Activated CD4-positive, alpha-beta T cell treated with anti-CD3 and anti-CD28 coated beads, Interleukin-2, amount 10 ng/mL, durations not matched to agents 7 days and 5 days (primary cell): Measurements from ENCODE around the gene SLITRK3. TPM values are rescaled to one million over a fixed set of nuclear protein-coding genes. Genes with fewer than 3 reads are reported as not detected.
A peak's percentile ranks its signal among the peaks of the same experiment; 100 is the strongest.

Source experiments
- CTCF ChIA-PET: fragments of 350-600 bp; sonication (Branson Sonifier 250); formaldehyde crosslinking; loops from one replicate; lab custom pipeline; 2021; ENCODE audit warnings: antibody characterized with exemption; lab: Charles Lee
- POLR2A ChIA-PET: fragments of 350-600 bp; sonication (Branson Sonifier 250); formaldehyde crosslinking; loops from one replicate; lab custom pipeline; 2021; ENCODE audit warnings: antibody characterized with exemption; lab: Charles Lee
- DNase-seq: peaks from one replicate; pipeline ENCODE4 v3.0.0-alpha.2; 2020
- H3K27ac Mint-ChIP-seq: one replicate; pipeline ENCODE4 v1.8.0; 2021; ENCODE audit warnings: mild to moderate bottlenecking, moderate library complexity, mixed read lengths
- H3K27me3 Mint-ChIP-seq: one replicate; pipeline ENCODE4 v1.8.0; 2021; ENCODE audit warnings: mixed read lengths
- H3K36me3 Mint-ChIP-seq: one replicate; pipeline ENCODE4 v1.8.0; 2021; ENCODE audit warnings: low read depth, mixed read lengths
- H3K4me1 Mint-ChIP-seq: one replicate; pipeline ENCODE4 v1.8.0; 2021; ENCODE audit warnings: mixed read lengths
- H3K4me3 Mint-ChIP-seq: one replicate; pipeline ENCODE4 v1.8.0; 2021; ENCODE audit warnings: mild to moderate bottlenecking, moderate library complexity, mixed read lengths
- H3K9me3 Mint-ChIP-seq: one replicate; pipeline ENCODE4 v1.8.0; 2021; ENCODE audit warnings: mixed read lengths
- total RNA-seq, 2 experiments: library from RNA; stranded (reverse); gene quantifications; one replicate each; pipeline ENCODE4 v1.2.3, GENCODE V29; 2021

Gene SLITRK3
- total RNA-seq, 2 experiments from 2014 or later = not detected

DNA sequence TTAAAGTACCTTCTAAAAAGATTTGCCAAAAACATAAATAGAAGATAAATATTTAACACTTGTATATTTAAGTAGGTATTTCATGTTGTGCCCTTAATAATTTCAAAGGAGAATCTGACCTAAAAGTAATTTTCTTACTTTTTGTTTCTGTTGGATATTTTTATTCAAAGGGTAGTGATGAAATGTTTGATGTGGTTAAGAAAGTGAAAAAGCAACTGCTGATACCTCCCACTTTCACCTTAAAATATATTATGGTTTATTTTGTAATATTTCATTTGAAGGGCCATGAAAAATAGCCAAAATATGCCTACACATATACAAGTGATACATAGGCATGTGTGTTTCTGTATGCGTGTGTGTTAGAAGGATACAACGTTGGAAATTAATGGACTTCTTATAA, 5.8 kb upstream of the SLITRK3 start:
- peaks cover 12% of the 10 kb centered on the region for H3K27me3 Mint-ChIP-seq
- no peaks in the 10 kb centered on the region for H3K36me3 Mint-ChIP-seq
- H3K9me3 Mint-ChIP-seq = no peaks in the 10 kb centered on the region
- peaks cover 3% of the 10 kb centered on the region for H3K4me1 Mint-ChIP-seq
- ChIA-PET POLR2A (no interaction called here), CTCF (no interaction called here)
- no peak overlapping the region for H3K27ac Mint-ChIP-seq
- H3K4me3 Mint-ChIP-seq = no peak overlapping the region
- no peak for DNase-seq

DNA sequence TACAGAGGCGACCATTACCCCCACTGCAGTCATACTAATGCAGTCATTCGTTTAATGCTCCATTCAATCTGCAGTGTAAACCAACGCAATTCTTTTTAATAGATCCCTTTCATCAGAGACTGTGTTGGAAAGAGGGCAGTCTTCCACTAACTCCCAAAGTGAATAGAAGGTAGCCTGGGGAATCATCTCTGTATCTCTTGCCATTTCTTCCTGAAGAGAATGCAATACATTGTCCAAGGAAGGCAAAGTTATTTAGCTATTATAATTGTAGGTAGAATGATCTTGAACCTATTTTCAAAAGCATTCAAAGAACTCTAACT, 1.3 kb upstream of the SLITRK3 start:
- no peak overlapping the region for H3K4me3 Mint-ChIP-seq
- no peak overlapping the region for H3K27ac Mint-ChIP-seq
- H3K36me3 Mint-ChIP-seq = no peaks in the 10 kb centered on the region
- no peak for DNase-seq
- CTCF ChIA-PET = no interaction called here
- no peaks in the 10 kb centered on the region for H3K9me3 Mint-ChIP-seq
- H3K4me1 Mint-ChIP-seq = peaks cover 3% of the 10 kb centered on the region
- H3K27me3 Mint-ChIP-seq = peaks cover 51% of the 10 kb centered on the region
- POLR2A ChIA-PET = no interaction called here

DNA sequence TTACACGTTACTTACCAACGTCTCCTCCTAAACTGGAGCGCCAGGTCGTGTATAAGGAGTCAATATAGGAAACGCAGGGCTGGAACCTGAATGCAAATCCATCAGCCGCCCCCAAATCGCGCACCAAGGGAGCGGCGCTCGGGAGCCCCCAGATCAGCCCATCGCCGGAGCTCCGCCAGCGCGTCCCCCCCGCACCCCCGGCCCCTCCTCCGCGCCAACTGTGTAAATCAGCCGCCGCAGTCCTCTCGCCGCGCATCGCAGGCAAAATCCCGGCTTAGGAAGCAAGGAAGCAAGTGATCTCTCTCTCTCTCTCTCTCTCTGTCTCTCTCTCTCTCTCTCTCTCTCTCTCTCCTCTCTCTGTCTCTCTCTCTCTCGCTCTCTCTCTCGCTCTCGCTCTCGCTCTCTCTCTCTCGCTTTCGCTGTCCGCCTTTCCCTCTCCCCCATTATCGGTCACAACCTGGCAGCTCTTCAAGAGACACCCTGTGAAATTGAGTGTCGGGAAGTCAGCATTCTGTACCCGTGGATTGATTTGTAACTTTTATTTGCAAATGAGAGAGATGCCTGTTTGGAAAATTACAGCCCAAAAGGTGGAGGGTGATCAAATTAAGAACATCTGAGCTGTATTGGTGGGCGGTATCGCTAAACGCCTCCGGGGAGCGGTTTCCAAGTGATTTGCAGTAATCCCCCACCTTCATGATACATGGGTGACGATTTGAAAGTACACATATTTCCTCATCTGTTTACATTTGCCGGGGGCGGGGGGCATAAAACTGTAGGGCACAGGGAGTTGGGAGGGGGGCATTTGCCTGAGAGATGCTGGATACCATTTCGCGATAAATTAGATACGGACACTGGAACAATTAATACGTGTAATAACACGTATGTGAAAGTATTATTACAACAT, 645 bp upstream of the SLITRK3 start:
- ChIA-PET POLR2A (no interaction called here), CTCF (no interaction called here)
- peaks cover 51% of the 10 kb centered on the region for H3K27me3 Mint-ChIP-seq
- no peaks in the 10 kb centered on the region for H3K9me3 Mint-ChIP-seq
- no peak overlapping the region for H3K27ac Mint-ChIP-seq
- H3K4me1 Mint-ChIP-seq = peaks cover 3% of the 10 kb centered on the region
- no peak overlapping the region for H3K4me3 Mint-ChIP-seq
- no peaks in the 10 kb centered on the region for H3K36me3 Mint-ChIP-seq
- no peak for DNase-seq

DNA sequence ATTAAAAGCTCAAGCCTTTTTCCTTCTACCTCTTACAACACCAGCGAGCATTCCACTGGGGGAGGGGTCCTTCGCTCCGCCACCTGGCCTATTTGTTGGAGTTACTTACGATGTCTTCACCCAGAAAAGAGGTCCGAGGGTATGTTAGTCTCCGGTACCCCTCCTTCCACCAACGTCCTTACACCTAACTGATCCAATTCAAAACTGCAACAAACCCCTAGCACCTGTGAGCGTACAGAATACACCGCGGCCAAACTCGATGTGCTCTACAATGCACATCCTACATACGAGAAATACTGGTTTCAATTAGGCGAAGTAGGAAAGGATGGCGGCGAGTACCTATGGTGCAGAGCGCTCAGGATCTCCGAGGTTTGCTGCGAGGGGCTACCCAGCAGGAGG, 944 bp downstream of the SLITRK3 start:
- DNase-seq = no peak
- Mint-ChIP-seq H3K27ac (no peak overlapping the region), H3K27me3 (peaks cover 54% of the 10 kb centered on the region), H3K4me3 (peak overlapping the region; percentile 38), H3K4me1 (peaks cover 3% of the 10 kb centered on the region), H3K36me3 (no peaks in the 10 kb centered on the region), H3K9me3 (no peaks in the 10 kb centered on the region)
- ChIA-PET CTCF (interaction anchor here (1.4 kb wide), 1 partner anchor 11 kb away, joined by 3 read pairs; no protein-coding TSS in a partner anchor), POLR2A (no interaction called here)

DNA sequence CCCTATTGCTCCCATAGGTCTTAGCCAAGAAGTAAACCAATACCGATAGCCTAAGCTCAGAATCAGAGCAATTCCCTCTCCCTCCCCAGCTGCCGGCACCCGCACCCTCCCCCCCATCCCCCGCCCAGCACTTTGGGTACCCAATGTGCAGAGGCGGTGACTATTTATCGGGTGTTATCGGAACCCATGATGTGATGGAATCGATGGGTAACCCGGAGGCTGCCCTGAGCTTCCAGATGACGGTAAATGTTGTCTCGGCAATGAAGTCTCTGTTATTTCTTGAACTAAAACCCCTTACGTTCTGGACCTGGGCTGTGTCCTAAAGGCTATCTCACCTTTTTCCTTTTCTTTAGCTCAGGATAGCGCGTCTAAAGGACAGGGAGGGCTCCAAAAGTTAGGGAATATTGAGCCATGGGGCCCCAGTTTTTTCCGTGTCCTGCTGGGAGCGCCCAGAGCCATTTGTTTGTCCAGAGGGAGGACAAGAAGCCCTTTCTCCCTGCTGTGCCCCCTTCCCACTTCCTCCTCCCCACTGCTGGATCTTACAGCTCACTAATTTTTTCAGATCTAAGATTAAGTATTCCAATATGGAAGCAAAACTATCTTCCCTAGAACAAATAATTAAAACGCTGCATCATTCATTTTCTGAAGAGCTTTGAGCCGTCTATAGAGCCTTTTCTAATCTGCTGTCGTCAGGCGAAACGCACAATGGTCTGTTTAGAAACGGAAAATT, 1.5 kb downstream of the SLITRK3 start:
- Mint-ChIP-seq H3K27me3 (peaks cover 54% of the 10 kb centered on the region), H3K4me3 (no peak overlapping the region), H3K36me3 (no peaks in the 10 kb centered on the region), H3K9me3 (no peaks in the 10 kb centered on the region), H3K27ac (no peak overlapping the region), H3K4me1 (peaks cover 3% of the 10 kb centered on the region)
- ChIA-PET CTCF (interaction anchor here (1.4 kb wide), 1 partner anchor 11 kb away, joined by 3 read pairs; no protein-coding TSS in a partner anchor), POLR2A (no interaction called here)
- no peak for DNase-seq

DNA sequence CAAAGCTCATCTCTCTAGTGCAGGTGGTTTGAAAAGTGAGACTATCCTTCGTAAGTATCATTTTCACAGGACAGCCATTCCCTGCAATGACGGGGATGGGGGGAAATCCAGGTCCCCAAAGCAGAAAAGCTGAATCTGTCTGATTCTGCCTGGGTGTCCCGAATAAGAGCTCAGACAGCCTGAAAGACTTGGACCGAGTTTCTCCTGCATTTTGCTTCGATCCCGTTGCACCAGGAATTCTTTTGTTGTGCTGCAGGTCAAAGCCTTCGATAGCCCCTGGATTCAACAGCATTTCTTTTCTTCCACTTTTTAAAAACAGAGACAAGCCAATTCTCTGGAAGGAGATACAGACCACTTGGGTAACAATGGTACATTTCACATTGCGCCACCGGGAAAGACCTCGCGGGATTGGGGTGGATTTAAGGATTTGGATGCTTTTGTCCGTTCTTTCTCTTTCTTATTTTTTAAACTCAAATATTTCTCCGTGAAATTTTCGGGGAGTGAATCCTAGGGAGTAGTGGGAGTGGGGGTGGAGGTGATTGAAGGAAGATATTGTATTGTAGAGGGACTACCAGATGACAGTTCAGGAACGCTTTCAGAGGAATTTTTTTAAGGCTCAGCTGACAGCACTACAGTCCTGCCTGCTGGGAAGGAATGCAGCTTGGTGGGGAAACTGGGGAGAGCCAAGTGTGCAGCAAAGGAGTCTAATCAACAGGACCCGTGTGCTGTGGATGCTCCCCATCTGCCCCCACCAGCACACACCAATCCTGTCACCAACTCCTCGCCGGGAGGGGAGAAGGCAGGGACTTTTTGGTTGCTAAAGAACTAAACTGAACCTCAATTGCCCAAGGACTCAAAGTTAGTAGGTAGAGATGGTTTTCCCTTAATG, 2.6 kb downstream of the SLITRK3 start:
- H3K27me3 Mint-ChIP-seq = peaks cover 53% of the 10 kb centered on the region
- ChIA-PET CTCF (no interaction called here), POLR2A (no interaction called here)
- H3K9me3 Mint-ChIP-seq = no peaks in the 10 kb centered on the region
- no peak overlapping the region for H3K27ac Mint-ChIP-seq
- peaks cover 3% of the 10 kb centered on the region for H3K4me1 Mint-ChIP-seq
- no peak for DNase-seq
- no peaks in the 10 kb centered on the region for H3K36me3 Mint-ChIP-seq
- no peak overlapping the region for H3K4me3 Mint-ChIP-seq

DNA sequence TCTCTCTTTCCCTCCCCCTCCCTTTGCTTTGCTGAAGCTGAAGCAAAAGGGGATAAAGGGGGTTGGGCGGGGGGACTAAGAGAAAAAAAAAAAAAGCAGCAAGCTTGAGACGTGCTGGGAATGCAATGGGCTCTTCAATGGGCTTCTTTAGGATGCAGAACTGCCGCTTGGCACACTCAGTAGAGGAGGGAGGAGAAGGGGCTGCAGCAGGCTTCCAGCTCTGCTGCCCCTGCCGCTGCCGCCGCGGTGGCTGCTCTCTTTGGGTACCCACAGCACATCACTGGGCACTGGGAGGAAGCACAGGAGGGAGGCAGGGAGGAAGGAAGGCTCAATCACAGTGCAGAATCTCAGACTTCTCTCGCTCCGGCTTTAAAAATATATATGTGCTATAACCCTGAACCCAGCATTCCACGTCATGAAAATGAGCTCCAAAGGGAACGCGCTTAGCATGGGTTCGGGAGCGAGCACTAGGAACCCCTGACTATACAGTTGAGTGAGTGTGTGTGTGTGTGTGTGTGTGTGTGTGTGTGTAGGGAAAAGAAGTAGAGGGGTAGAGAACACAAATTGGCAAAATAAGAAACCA, 3.5 kb downstream of the SLITRK3 start:
- Mint-ChIP-seq H3K4me1 (peaks cover 3% of the 10 kb centered on the region), H3K27me3 (peaks cover 49% of the 10 kb centered on the region), H3K4me3 (no peak overlapping the region), H3K9me3 (no peaks in the 10 kb centered on the region), H3K27ac (no peak overlapping the region), H3K36me3 (no peaks in the 10 kb centered on the region)
- ChIA-PET CTCF (no interaction called here), POLR2A (no interaction called here)
- no peak for DNase-seq

DNA sequence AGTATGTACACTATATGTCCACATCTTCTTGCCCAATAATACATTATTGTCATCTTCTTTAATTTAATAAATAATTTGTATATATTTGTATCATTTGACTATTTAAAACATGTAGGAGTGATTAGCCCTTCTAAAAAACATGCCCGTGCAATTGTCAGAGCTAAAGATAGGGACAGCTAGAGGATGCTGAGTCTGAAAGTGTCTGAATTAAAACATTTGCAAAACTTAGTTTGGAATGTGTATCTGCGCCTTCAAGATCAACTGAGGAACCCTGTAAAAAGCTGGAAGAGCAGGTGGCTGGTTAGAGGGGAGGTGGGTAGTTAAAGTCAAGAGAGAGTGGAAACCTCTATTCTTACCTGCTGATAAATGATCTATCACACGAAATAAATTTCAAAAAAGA, 4.7 kb downstream of the SLITRK3 start:
- Mint-ChIP-seq H3K36me3 (no peaks in the 10 kb centered on the region), H3K4me3 (no peak overlapping the region), H3K27ac (no peak overlapping the region), H3K9me3 (no peaks in the 10 kb centered on the region), H3K27me3 (peaks cover 38% of the 10 kb centered on the region), H3K4me1 (no peaks in the 10 kb centered on the region)
- ChIA-PET CTCF (no interaction called here), POLR2A (no interaction called here)
- no peak for DNase-seq

DNA sequence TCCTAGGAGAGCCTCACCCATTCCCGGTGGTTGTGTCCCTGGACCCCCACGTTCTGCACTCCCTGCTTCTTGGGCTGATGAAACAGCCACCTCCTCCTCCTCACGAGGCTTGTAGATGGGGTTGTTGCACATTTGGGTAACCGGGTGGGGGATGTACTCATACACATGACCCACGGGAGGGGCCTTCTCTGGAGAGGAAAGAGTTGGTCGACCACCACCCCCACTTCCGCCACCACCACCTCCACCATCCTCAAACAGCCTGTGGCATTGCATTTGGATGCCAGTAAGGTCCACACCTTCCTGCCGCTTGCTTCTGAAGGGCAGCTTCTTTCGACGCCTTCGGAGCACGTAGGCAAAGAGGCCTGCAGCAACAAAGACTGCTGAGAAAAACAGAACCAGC, 7.7 kb downstream of the SLITRK3 start:
- H3K9me3 Mint-ChIP-seq = no peaks in the 10 kb centered on the region
- no peaks in the 10 kb centered on the region for H3K4me1 Mint-ChIP-seq
- H3K4me3 Mint-ChIP-seq = no peak overlapping the region
- H3K27me3 Mint-ChIP-seq = peaks cover 13% of the 10 kb centered on the region
- no peaks in the 10 kb centered on the region for H3K36me3 Mint-ChIP-seq
- ChIA-PET POLR2A (no interaction called here), CTCF (no interaction called here)
- no peak for DNase-seq
- no peak overlapping the region for H3K27ac Mint-ChIP-seq

DNA sequence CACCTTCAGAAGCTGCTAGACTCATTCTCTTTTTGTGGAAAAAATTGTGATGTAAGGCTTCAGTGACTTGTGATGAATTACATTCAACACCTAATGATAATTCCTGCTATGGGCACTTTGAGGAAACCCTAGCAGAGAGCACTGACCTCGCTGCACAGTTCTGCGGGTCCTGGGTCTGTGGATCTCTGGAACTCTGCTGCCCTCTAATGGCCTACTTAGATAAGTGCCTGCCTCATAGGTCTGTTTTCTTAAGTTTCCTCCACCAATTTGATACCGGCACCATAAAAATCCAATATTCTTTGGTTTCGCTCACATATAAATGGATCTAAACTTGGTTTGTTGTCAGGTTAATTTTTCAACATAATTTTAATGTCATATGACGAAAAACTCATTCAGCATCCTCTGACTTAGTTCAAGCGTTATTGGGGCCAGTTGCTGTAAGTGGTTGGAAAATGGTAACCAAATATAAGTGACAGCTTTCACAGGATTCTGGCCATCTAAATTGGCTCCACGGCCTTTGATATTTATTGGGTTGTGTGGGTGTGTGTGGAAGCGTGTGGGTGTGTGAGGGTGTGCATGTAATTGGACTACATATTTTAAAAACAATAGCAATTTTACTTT, 10.4 kb downstream of the SLITRK3 start:
- Mint-ChIP-seq H3K27ac (no peak overlapping the region), H3K36me3 (no peaks in the 10 kb centered on the region), H3K27me3 (no peaks in the 10 kb centered on the region), H3K4me3 (no peak overlapping the region), H3K9me3 (no peaks in the 10 kb centered on the region), H3K4me1 (no peaks in the 10 kb centered on the region)
- CTCF ChIA-PET = no interaction called here
- POLR2A ChIA-PET = no interaction called here
- DNase-seq = peak; percentile 45

DNA sequence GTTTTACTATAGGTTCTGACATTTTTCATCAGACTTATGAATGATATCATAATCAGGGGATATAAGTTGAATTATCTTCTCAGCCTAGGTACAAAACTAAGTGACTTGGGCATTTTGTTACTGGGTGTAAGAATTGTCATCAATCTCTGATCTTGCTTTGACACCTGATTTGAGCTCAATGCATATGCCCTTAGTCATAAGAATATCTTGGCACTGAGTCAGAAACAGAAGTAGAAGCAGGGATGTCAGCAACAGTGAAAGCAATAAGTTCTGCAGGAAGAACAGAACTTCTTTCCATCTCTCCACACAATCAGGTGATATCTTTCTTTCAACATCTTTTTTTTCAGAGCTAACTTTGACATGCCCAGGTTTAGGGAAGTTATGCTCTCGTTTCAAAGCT, 14.6 kb downstream of the SLITRK3 start:
- ChIA-PET POLR2A (no interaction called here), CTCF (no interaction called here)
- H3K4me1 Mint-ChIP-seq = no peaks in the 10 kb centered on the region

DNA sequence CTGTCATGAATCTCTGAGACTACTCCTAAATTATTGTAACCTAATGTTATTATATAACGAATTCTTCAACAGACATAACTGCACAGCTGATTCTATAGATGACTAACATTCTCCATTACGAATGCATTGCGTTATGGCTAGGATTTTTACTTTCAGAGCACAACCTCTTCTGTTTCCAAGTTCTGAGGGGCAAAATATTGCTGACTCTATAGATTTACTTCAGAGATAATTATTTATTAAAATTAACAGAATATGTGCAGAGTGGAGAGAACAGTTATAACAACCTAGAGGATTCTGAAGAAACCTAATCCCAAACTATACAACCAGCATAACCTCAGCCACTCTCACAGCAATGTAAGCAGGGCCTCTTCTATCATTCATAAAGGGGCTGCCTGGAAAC, 25.9 kb downstream of the SLITRK3 start:
- Mint-ChIP-seq H3K27me3 (no peaks in the 10 kb centered on the region), H3K4me1 (no peaks in the 10 kb centered on the region), H3K4me3 (no peak overlapping the region), H3K27ac (no peak overlapping the region), H3K9me3 (no peaks in the 10 kb centered on the region), H3K36me3 (no peaks in the 10 kb centered on the region)
- POLR2A ChIA-PET = no interaction called here
- CTCF ChIA-PET = no interaction called here
- no peak for DNase-seq

More for the DNA sequence above, 14.6 kb downstream of the SLITRK3 start:
- Mint-ChIP-seq H3K4me3 (no peak overlapping the region), H3K27ac (no peak overlapping the region), H3K36me3 (no peaks in the 10 kb centered on the region), H3K27me3 (no peaks in the 10 kb centered on the region), H3K9me3 (no peaks in the 10 kb centered on the region)
- DNase-seq = no peak
